ENCODE data around the gene RPS6KB2.

GRCh38 chr11:67466367-67466766 lies 38.1 kb downstream of the RPS6KB2 start:
- no peak for TF ChIP-seq CEBPB (IDR thresholded peaks at IDR 0.05; ENCODE audit: borderline replicate concordance in 1 of 2, low read depth in 2 of 2, low read length in 2 of 2)
- TF ChIP-seq CEBPZ (IDR thresholded peaks at IDR 0.05; ENCODE audit: low read depth, low read length) = no peak
- TF ChIP-seq RCOR1 (conservative IDR thresholded peaks at IDR 0.05; ENCODE audit: low read depth, low read length) = no peak
- TF ChIP-seq ZNF592 (IDR thresholded peaks at IDR 0.05) = no peak
- no peak for TF ChIP-seq SMAD1 (IDR thresholded peaks at IDR 0.05; ENCODE audit: low read depth, partially characterized antibody)
